GM23338 (cell line): ENCODE results near the gene SIL1. TPM values are rescaled to one million over a fixed set of nuclear protein-coding genes. Genes with fewer than 3 reads are reported as not detected.

Experiments
- ATAC-seq: fragments of 200-7000 bp; cut with Tn5 transposase; 3 replicates; pipeline ENCODE4 v1.9.1; 2020
- DNase-seq: peaks from one replicate; pipeline ENCODE4 v3.0.0-alpha.2; 2015; ENCODE audit warnings: low spot score
- H2AFZ ChIP-seq: fragments of 200-600 bp; sonication (generic); 2 replicates; pipeline ENCODE4 v1.8.0; 2016; ENCODE audit warnings: antibody characterized with exemption, mild to moderate bottlenecking, moderate library complexity
- H3F3A ChIP-seq: fragments of 200-600 bp; sonication (generic); replicated peaks from 2 replicates; pipeline ENCODE4 v1.8.0; 2017; ENCODE audit warnings: antibody characterized with exemption, mixed run types, low read depth
- H3K27ac ChIP-seq: fragments of 200-600 bp; sonication (generic); 2 replicates; pipeline ENCODE4 v1.6.1; 2016; ENCODE audit warnings: low read depth
- H3K27me3 ChIP-seq: fragments of 200-600 bp; sonication (generic); 2 replicates; pipeline ENCODE4 v1.8.0; 2016; ENCODE audit warnings: mild to moderate bottlenecking, mixed run types, moderate library complexity; ENCODE audit not compliant: insufficient read depth
- H3K36me3 ChIP-seq: fragments of 200-600 bp; sonication (generic); 2 replicates; pipeline ENCODE4 v1.8.0; 2016; ENCODE audit warnings: mild to moderate bottlenecking; ENCODE audit not compliant: insufficient read depth
- H3K4me1 ChIP-seq: fragments of 200-600 bp; sonication (generic); 2 replicates; pipeline ENCODE4 v1.8.0; 2016; ENCODE audit warnings: mild to moderate bottlenecking, moderate library complexity; ENCODE audit not compliant: insufficient read depth
- H3K4me2 ChIP-seq: fragments of 200-600 bp; sonication (generic); 2 replicates; pipeline ENCODE4 v1.7.1; 2017; ENCODE audit warnings: mixed run types
- H3K4me3 ChIP-seq: fragments of 200-600 bp; sonication (generic); 2 replicates; pipeline ENCODE4 v1.6.1; 2016; ENCODE audit warnings: mixed run types
- H3K79me2 ChIP-seq: fragments of 200-600 bp; sonication (generic); replicated peaks from 2 replicates; pipeline ENCODE4 v1.8.0; 2017; ENCODE audit warnings: mild to moderate bottlenecking; ENCODE audit not compliant: insufficient read depth
- H3K9me2 ChIP-seq: fragments of 200-600 bp; sonication (generic); 2 replicates; pipeline ENCODE4 v1.8.0; 2017; ENCODE audit not compliant: insufficient read depth
- H4K20me1 ChIP-seq: fragments of 200-600 bp; sonication (generic); replicated peaks from 2 replicates; pipeline ENCODE4 v1.8.0; 2017; ENCODE audit warnings: mild to moderate bottlenecking; ENCODE audit not compliant: insufficient read depth
- H3K27ac Mint-ChIP-seq: 2 replicates; pipeline ENCODE4 v1.8.0; 2020; ENCODE audit warnings: inconsistent platforms, mild to moderate bottlenecking, moderate library complexity, mixed read lengths
- H3K27me3 Mint-ChIP-seq: 3 replicates; pipeline ENCODE4 v1.8.0; 2022; ENCODE audit warnings: low read depth, mild to moderate bottlenecking, moderate library complexity, mixed read lengths, inconsistent platforms; ENCODE audit not compliant: insufficient read depth, poor library complexity
- H3K36me3 Mint-ChIP-seq: 3 replicates; pipeline ENCODE4 v1.8.0; 2021; ENCODE audit warnings: low read depth, mild to moderate bottlenecking, inconsistent platforms, moderate library complexity, mixed read lengths
- H3K4me1 Mint-ChIP-seq: 3 replicates; pipeline ENCODE4 v1.8.0; 2020; ENCODE audit warnings: mild to moderate bottlenecking, inconsistent platforms, mixed read lengths
- H3K4me3 Mint-ChIP-seq: 3 replicates; pipeline ENCODE4 v1.8.0; 2021; ENCODE audit warnings: moderate library complexity, mild to moderate bottlenecking, inconsistent platforms, mixed read lengths
- H3K9me3 Mint-ChIP-seq: 3 replicates; pipeline ENCODE4 v1.8.0; 2020; ENCODE audit warnings: moderate library complexity, mild to moderate bottlenecking, inconsistent platforms, mixed read lengths
- CREB1 ChIP-seq: fragments of 250-450 bp; sonication (Bioruptor Pico); IDR thresholded peaks from 2 replicates; pipeline ENCODE4 v1.5.0; 2020; ENCODE audit warnings: low read depth, mild to moderate bottlenecking, moderate library complexity
- ETS1 ChIP-seq: IDR thresholded peaks from 2 replicates; pipeline ENCODE4 v1.6.1; 2016; ENCODE audit warnings: antibody characterized with exemption
- EZH2 ChIP-seq: fragments of 200-600 bp; sonication (generic); IDR thresholded peaks from one replicate; pipeline ENCODE4 v1.8.0; 2017; ENCODE audit warnings: antibody characterized with exemption, mild to moderate bottlenecking, low read depth; ENCODE audit not compliant: unreplicated experiment
- EZH2phosphoT487 ChIP-seq: fragments of 200-600 bp; sonication (generic); IDR thresholded peaks from one replicate; pipeline ENCODE4 v1.8.1; 2018; ENCODE audit warnings: antibody characterized with exemption; ENCODE audit not compliant: unreplicated experiment
- JUNB ChIP-seq: IDR thresholded peaks from one replicate; pipeline ENCODE4 v1.6.1; 2016; ENCODE audit warnings: antibody characterized with exemption; ENCODE audit not compliant: unreplicated experiment
- NANOG ChIP-seq: IDR thresholded peaks from 2 replicates; pipeline ENCODE4 v1.6.1; 2016; ENCODE audit warnings: antibody characterized with exemption, borderline replicate concordance
- POLR2AphosphoS5 ChIP-seq: IDR thresholded peaks from 2 replicates; pipeline ENCODE4 v1.6.1; 2016; ENCODE audit warnings: antibody characterized with exemption, low read depth
- REST ChIP-seq: IDR thresholded peaks from one replicate; pipeline ENCODE4 v1.6.1; 2018; ENCODE audit warnings: antibody characterized with exemption; ENCODE audit not compliant: unreplicated experiment
- STAT1 ChIP-seq: IDR thresholded peaks from one replicate; pipeline ENCODE4 v1.6.1; 2016; ENCODE audit warnings: antibody characterized with exemption; ENCODE audit not compliant: unreplicated experiment
- ZNF114 ChIP-seq: fragments of 250-450 bp; sonication (Bioruptor Pico); IDR thresholded peaks from 2 replicates; pipeline ENCODE4 v1.5.0; 2020; ENCODE audit warnings: mild to moderate bottlenecking, moderate library complexity
- ZNF331 ChIP-seq: fragments of 250-450 bp; sonication (Bioruptor Pico); IDR thresholded peaks from 2 replicates; pipeline ENCODE4 v1.5.0; 2020; ENCODE audit warnings: low read depth, mild to moderate bottlenecking, moderate library complexity
- polyA plus RNA-seq: library from polyadenylated mRNA; unstranded; fragments of >200 nt; fragmentation: Nextera tagmentation; extraction: Ambion mirVana; gene quantifications from 2 replicates; pipeline ENCODE4 v1.2.1, GENCODE V29; 2016
- total RNA-seq: library from RNA; depleted of rRNA; stranded (reverse); fragments of >200 nt; shearing (Covaris generic); gene quantifications from 2 replicates; pipeline ENCODE4 v1.2.3, GENCODE V29; 2014
- TF ChIP-seq, protein P1 (sequence below), 2 experiments: fragments of 200-600 bp in 1 of 2; sonication (generic) in 1 of 2; conservative IDR thresholded peaks; 2 replicates each; pipeline versions ENCODE4 v1.5.1 to v1.6.1; 2016 to 2017; ENCODE audit warnings: antibody characterized with exemption in 2 of 2, low read depth in 2 of 2, mild to moderate bottlenecking in 2 of 2, moderate library complexity in 1 of 2
- TF ChIP-seq, protein P2 (sequence below): fragments of 250-450 bp; sonication (Bioruptor Pico); IDR thresholded peaks from 2 replicates; pipeline ENCODE4 v1.5.0; 2020; ENCODE audit warnings: mild to moderate bottlenecking, moderate library complexity

The SIL1 gene
- total and polyA plus RNA-seq, 2 experiments from 2014 or later = 5.5 to 5.9 TPM

- no peak overlapping the region for H2AFZ ChIP-seq
- Mint-ChIP-seq H3K27me3 (peaks cover 3% of the 10 kb centered on the region), H3K4me1 (peaks cover 3% of the 10 kb centered on the region; the same call in 1 of the 3 replicates), H3K9me3 (peaks cover 4% of the 10 kb centered on the region; the same call in 2 of the 3 replicates), H3K36me3 (no peaks in the 10 kb centered on the region), H3K27ac (no peak overlapping the region), H3K4me3 (no peak overlapping the region)
- H3K9me2 ChIP-seq = peaks cover 4% of the 10 kb centered on the region; the same call in 1 of the 2 replicates
- no peak for DNase-seq
- H3K4me3 ChIP-seq = no peak overlapping the region
- H3F3A ChIP-seq = no peaks in the 10 kb centered on the region
- no peaks in the 10 kb centered on the region for H3K4me1 ChIP-seq
- H3K79me2 ChIP-seq = no peaks in the 10 kb centered on the region
- ATAC-seq = no peak
- no peak overlapping the region for H3K27ac ChIP-seq
- TF ChIP-seq ZNF331 (CRISPR knock-in tag) (no peak), ETS1 (no peak), ZNF114 (CRISPR knock-in tag) (no peak), JUNB (no peak), REST (no peak), STAT1 (no peak), EZH2 (no peak), CREB1 (CRISPR knock-in tag) (no peak), POLR2AphosphoS5 (no peak), NANOG (no peak), EZH2phosphoT487 (no peak)
- TF ChIP-seq, protein P1, sequence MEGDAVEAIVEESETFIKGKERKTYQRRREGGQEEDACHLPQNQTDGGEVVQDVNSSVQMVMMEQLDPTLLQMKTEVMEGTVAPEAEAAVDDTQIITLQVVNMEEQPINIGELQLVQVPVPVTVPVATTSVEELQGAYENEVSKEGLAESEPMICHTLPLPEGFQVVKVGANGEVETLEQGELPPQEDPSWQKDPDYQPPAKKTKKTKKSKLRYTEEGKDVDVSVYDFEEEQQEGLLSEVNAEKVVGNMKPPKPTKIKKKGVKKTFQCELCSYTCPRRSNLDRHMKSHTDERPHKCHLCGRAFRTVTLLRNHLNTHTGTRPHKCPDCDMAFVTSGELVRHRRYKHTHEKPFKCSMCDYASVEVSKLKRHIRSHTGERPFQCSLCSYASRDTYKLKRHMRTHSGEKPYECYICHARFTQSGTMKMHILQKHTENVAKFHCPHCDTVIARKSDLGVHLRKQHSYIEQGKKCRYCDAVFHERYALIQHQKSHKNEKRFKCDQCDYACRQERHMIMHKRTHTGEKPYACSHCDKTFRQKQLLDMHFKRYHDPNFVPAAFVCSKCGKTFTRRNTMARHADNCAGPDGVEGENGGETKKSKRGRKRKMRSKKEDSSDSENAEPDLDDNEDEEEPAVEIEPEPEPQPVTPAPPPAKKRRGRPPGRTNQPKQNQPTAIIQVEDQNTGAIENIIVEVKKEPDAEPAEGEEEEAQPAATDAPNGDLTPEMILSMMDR (conservative IDR thresholded peaks at IDR 0.05; ENCODE audit: low read depth in 2 of 2) = no peak
- TF ChIP-seq, protein P2, sequence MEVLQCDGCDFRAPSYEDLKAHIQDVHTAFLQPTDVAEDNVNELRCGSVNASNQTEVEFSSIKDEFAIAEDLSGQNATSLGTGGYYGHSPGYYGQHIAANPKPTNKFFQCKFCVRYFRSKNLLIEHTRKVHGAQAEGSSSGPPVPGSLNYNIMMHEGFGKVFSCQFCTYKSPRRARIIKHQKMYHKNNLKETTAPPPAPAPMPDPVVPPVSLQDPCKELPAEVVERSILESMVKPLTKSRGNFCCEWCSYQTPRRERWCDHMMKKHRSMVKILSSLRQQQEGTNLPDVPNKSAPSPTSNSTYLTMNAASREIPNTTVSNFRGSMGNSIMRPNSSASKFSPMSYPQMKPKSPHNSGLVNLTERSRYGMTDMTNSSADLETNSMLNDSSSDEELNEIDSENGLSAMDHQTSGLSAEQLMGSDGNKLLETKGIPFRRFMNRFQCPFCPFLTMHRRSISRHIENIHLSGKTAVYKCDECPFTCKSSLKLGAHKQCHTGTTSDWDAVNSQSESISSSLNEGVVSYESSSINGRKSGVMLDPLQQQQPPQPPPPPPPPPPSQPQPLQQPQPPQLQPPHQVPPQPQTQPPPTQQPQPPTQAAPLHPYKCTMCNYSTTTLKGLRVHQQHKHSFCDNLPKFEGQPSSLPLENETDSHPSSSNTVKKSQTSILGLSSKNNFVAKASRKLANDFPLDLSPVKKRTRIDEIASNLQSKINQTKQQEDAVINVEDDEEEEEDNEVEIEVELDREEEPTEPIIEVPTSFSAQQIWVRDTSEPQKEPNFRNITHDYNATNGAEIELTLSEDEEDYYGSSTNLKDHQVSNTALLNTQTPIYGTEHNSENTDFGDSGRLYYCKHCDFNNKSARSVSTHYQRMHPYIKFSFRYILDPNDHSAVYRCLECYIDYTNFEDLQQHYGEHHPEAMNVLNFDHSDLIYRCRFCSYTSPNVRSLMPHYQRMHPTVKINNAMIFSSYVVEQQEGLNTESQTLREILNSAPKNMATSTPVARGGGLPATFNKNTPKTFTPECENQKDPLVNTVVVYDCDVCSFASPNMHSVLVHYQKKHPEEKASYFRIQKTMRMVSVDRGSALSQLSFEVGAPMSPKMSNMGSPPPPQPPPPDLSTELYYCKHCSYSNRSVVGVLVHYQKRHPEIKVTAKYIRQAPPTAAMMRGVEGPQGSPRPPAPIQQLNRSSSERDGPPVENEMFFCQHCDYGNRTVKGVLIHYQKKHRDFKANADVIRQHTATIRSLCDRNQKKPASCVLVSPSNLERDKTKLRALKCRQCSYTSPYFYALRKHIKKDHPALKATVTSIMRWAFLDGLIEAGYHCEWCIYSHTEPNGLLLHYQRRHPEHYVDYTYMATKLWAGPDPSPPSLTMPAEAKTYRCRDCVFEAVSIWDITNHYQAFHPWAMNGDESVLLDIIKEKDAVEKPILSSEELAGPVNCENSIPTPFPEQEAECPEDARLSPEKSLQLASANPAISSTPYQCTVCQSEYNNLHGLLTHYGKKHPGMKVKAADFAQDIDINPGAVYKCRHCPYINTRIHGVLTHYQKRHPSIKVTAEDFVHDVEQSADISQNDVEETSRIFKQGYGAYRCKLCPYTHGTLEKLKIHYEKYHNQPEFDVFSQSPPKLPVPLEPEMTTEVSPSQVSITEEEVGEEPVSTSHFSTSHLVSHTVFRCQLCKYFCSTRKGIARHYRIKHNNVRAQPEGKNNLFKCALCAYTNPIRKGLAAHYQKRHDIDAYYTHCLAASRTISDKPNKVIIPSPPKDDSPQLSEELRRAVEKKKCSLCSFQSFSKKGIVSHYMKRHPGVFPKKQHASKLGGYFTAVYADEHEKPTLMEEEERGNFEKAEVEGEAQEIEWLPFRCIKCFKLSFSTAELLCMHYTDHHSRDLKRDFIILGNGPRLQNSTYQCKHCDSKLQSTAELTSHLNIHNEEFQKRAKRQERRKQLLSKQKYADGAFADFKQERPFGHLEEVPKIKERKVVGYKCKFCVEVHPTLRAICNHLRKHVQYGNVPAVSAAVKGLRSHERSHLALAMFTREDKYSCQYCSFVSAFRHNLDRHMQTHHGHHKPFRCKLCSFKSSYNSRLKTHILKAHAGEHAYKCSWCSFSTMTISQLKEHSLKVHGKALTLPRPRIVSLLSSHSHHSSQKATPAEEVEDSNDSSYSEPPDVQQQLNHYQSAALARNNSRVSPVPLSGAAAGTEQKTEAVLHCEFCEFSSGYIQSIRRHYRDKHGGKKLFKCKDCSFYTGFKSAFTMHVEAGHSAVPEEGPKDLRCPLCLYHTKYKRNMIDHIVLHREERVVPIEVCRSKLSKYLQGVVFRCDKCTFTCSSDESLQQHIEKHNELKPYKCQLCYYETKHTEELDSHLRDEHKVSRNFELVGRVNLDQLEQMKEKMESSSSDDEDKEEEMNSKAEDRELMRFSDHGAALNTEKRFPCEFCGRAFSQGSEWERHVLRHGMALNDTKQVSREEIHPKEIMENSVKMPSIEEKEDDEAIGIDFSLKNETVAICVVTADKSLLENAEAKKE = no peak
- no peak overlapping the region for H3K4me2 ChIP-seq
- H4K20me1 ChIP-seq = no peaks in the 10 kb centered on the region
- no peaks in the 10 kb centered on the region for H3K27me3 ChIP-seq
- H3K36me3 ChIP-seq = no peaks in the 10 kb centered on the region
These were observed 38.3 kb upstream of the SIL1 start for GRCh38 chr5:139236479-139236878.
